HFF-Myc (cell line): ENCODE results near the gene PSMD5.
A peak's percentile ranks its signal among the peaks of the same experiment; 100 is the strongest.

Experiments
- DNase-seq: peaks from one replicate; pipeline ENCODE4 v3.0.0-alpha.2; 2011; ENCODE audit warnings: low read depth; ENCODE audit errors: extremely low read depth
- H3K4me3 ChIP-seq: replicated peaks from 2 replicates; pipeline ENCODE4 v1.5.1; 2011; ENCODE audit warnings: low read depth, mild to moderate bottlenecking, control low read depth, low read length
- CTCF ChIP-seq: IDR thresholded peaks from 2 replicates; pipeline ENCODE4 v1.5.1; 2012; ENCODE audit warnings: mild to moderate bottlenecking, low read depth, low read length, control low read depth; ENCODE audit errors: missing control alignments

Gene PSMD5

DNA sequence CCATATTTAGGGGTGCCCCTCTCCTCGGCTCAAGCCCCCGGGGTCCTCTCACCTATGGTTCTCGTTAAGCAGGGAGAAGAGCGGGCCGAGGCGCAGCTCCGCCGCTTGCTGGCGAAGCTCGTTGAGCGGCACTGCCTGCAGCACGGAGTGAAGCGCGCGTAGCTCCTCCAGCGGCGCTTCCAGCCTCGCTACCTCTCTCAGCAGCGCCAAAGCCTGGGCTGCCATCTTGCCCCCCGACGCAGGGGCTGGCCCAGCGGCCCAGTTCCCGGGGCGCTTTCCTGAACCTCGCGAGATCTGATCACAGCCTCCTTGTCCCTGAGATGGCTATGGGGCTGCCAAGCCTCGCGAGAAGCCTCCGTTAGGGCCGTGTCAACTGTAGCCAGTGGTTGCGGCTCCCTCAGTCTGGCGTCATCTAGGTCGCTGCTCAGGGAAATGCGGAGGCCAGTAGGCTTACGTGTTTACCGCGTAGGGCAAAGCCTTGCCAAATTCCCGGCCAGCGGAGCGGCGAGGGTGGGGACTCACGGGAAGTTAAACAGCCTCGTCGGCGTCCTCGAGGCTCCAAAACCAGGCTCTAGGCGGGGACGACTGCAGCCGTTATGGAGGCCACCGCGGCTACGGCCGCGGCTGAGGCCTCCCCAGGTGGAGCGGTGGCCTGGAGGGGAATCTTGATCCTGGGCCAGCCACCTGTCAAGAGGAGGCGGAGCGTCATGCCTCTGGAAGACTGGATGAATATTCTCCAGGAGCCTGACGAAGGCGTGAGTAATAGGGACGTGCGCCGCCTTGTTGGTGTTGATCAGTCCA lies at the start of gene PSMD5:
Gene PSMD5 (minus strand): TSS at position 238 of the 801 bp plus-strand sequence. CDS start 13 bp downstream, at position 225.
- peak; percentile 98 for DNase-seq
- H3K4me3 ChIP-seq, result peak within 1 kb of the TSS; percentile 80
- TF ChIP-seq CTCF, result no peak

DNA sequence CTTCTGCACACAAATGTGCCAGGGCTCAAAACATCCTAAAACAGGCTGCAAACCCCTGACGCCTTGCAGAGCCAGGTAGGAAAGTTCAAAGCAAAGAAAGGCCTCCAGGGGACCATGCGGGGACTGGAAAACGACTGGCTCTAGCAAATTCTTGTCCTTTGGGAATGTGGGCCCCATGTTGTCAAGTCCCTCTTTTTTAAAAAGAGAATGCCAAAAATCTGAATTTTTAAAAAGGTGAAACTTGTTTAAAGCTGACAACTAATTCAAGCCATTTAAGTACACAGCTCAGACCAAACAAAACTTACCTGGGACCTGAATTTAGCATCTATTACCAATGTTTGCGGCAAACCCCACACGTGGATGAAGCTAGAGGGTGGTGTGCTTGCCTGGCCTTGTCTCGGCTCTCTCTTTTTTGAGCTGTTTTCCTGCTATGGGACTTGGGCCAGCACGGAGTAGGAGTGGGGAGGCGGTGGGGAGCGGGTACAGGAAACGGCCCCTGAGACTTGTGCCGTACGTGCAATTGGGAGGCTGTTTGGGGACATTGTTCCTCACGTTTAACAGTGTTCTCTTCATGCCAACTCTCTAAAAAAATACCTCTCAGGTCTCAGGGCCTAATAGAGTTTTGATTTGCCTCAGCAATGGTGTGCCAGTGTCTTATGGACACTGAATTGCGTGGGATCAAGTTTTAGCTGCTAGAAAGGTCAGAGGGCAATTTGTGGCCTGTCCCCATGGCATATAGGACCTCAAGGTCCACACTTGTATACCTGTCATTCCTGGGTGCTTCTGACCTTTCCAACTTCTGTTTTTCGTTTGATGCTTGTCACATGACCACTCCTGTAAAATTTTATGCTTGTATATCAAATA lies 49.4 kb upstream of the PSMD5 start:
- no peak for DNase-seq
- H3K4me3 ChIP-seq, result no peak overlapping the region
- no peak for TF ChIP-seq CTCF

DNA sequence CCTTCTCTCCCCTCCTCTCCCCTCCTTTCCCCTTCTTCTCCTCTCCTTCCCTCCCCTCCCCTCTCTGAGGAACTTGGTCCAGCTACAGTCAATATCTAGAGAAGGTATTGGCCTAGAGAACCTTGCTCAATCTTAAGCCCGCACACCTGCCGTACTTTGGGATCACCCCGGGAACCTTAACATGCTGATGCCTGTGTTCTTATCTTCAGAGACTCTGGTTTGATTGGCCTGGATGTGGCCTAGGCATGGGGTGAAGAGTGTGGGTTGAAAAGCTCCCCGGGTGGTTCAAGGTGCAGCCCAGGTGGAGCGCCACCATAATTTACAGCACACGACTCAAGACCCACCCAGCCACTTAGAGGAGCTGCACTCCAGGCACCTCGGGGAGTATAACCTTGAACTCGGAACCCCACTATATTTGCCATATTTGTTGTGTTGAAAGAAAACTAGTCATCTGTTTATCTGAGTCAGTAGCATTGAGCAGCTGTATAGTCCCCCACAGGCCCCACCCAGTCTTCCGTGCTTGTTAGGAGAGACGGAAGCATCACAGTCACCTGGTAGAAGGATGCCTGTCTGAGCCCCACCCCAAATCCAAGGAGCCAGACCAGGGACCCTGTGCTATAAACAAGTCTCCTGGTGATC lies 48.6 kb upstream of the PSMD5 start:
- no peak for DNase-seq
- no peak overlapping the region for H3K4me3 ChIP-seq
- TF ChIP-seq CTCF, result no peak

GRCh38 chr9:120890320-120891244 lies 47.9 kb upstream of the PSMD5 start:
- no peak for DNase-seq
- no peak overlapping the region for H3K4me3 ChIP-seq
- TF ChIP-seq CTCF, result no peak

- no peak overlapping the region for H3K4me3 ChIP-seq
- TF ChIP-seq CTCF, result no peak
- no peak for DNase-seq
These were observed 47.0 kb upstream of the PSMD5 start for GRCh38 chr9:120889606-120890271.
